HG03060 (cell line): ENCODE data around the gene FN3KRP.
"Not testable (repeated sequence)": the region's sequence is repeated elsewhere in the genome, so short reads cannot be mapped to it uniquely, and the experiment has no call there.

Experiments used
- ATAC-seq: cut with Tn5 transposase; IDR thresholded peaks from one replicate; pipeline ENCODE4 v1.9.1; 2021; ENCODE audit warnings: low read depth, moderate number of reproducible peaks; ENCODE audit not compliant: unreplicated experiment

Gene FN3KRP

GRCh38 chr17:82740906-82741759, 24.6 kb downstream of the FN3KRP start:
- no peak for ATAC-seq

- ATAC-seq: no peak
Observed at GRCh38 chr17:82743344-82744219, 27.1 kb downstream of the FN3KRP start.

- ATAC-seq: not testable (repeated sequence)
Observed at GRCh38 chr17:82744736-82745135, 28.2 kb downstream of the FN3KRP start.

GRCh38 chr17:82745524-82745923, 29.0 kb downstream of the FN3KRP start:
- no peak for ATAC-seq

- no peak for ATAC-seq
Observed at GRCh38 chr17:82748756-82749155, 32.2 kb downstream of the FN3KRP start.

- ATAC-seq: no peak
Observed at GRCh38 chr17:82750241-82750908, 33.9 kb downstream of the FN3KRP start.

GRCh38 chr17:82751171-82751570, 34.7 kb downstream of the FN3KRP start:
- no peak for ATAC-seq

- ATAC-seq: peak; percentile 48
Observed at GRCh38 chr17:82751571-82752370, 35.3 kb downstream of the FN3KRP start, which contains the start of gene TBCD. Gene TBCD (plus strand): TSS chr17:82752065. CDS start chr17:82752194, 129 bp downstream.

GRCh38 chr17:82752371-82753200, 36.1 kb downstream of the FN3KRP start:
- no peak for ATAC-seq

- no peak for ATAC-seq
Observed at GRCh38 chr17:82753201-82753464, 36.6 kb downstream of the FN3KRP start.

- ATAC-seq: no peak
Observed at GRCh38 chr17:82754297-82755208, 38.0 kb downstream of the FN3KRP start.

GRCh38 chr17:82756166-82756565, 39.7 kb downstream of the FN3KRP start:
- ATAC-seq: no peak

GRCh38 chr17:82765371-82765770, 48.9 kb downstream of the FN3KRP start:
- ATAC-seq: no peak

GRCh38 chr17:82767041-82767754, 50.7 kb downstream of the FN3KRP start:
- ATAC-seq: no peak

GRCh38 chr17:82769041-82769440, 52.5 kb downstream of the FN3KRP start:
- no peak for ATAC-seq

- no peak for ATAC-seq
Observed at GRCh38 chr17:82772026-82772425, 55.5 kb downstream of the FN3KRP start.

- ATAC-seq: not testable (repeated sequence)
Observed at GRCh38 chr17:82774456-82774855, 58.0 kb downstream of the FN3KRP start.
